ENCODE results near the gene APBA2. TPM values are rescaled to one million over a fixed set of nuclear protein-coding genes. Genes with fewer than 3 reads are reported as not detected.

The APBA2 gene
- total and polyA plus RNA-seq, 2 of the 4 experiments (the other 2 are of a cell fraction): 21.7 to 33.0 TPM

DNA sequence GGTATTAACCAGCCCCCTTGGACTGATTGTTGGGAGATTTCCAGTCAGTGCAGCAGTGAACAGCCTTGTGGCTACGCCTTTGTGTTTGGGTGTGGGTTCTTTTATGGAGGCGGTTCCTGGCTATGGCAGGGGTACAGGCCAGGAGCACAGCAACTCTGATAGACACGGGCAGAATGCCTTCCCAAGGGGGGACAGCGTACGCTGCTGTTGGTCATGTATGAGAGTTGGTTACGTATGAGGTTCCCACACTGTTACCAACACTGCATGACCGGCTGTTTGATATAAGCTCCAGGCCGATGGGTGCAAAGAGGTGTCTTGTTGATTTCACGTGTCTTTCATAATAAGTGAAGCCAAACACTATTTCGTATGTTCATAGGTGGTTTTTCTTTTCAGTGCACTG lies 196.0 kb downstream of the APBA2 start:
- in situ Hi-C loops (cut with MboI; ENCODE audit: low sequenced_read_pairs) (no loop called here), dilution Hi-C loops (cut with HindIII; ENCODE audit: low sequenced_read_pairs, unreplicated experiment) (no loop called here), intact Hi-C loops (cut with micrococcal nuclease) (loop anchor here (10.0 kb wide), 2 partner anchors 67 to 97 kb away; no protein-coding TSS in a partner anchor)
- Histone ChIP-seq H3K4ac (ENCODE audit: low read depth, low read length) (no peak overlapping the region), H2AFZ (replicated peaks; ENCODE audit: low read length, poor library complexity) (no peak overlapping the region), H2AK9ac (replicated peaks; ENCODE audit: low read depth, low read length, poor library complexity) (peak overlapping the region; percentile 23), H3K14ac (replicated peaks; ENCODE audit: low read depth, low read length) (no peak overlapping the region), H2BK5ac (ENCODE audit: low read depth, low read length, poor library complexity, severe bottlenecking) (no peak overlapping the region), H3K79me1 (ENCODE audit: low read depth in 1 of 2, low read length in 2 of 2) (no peaks in the 10 kb centered on the region), H3K36me3 (ENCODE audit: control insufficient read depth, insufficient read depth, low read length) (no peaks in the 10 kb centered on the region; the same call in 1 of the 2 replicates), H2BK120ac (ENCODE audit: low read depth, low read length) (no peak overlapping the region), H3K9me1 (ENCODE audit: insufficient read depth, low read length) (peaks cover 4% of the 10 kb centered on the region; the same call in 1 of the 2 replicates), H3K4me3 (ENCODE audit: insufficient read depth, low read depth, low read length) (no peak overlapping the region), H4K91ac (ENCODE audit: insufficient read depth, low read depth, low read length) (no peak overlapping the region), H3K9me3 (ENCODE audit: control insufficient read depth, insufficient read depth, low read length) (no peaks in the 10 kb centered on the region), H3K18ac (ENCODE audit: low read depth, low read length) (no peak overlapping the region), H3K56ac (ENCODE audit: extremely low read depth, insufficient read depth, low read length) (no peak overlapping the region), H3K9ac (ENCODE audit: low read depth, low read length) (no peak overlapping the region), H4K5ac (ENCODE audit: low read depth, low read length) (no peak overlapping the region), H4K20me1 (ENCODE audit: insufficient read depth, low read length) (no peaks in the 10 kb centered on the region), H3K27ac (ENCODE audit: insufficient read depth, low read length) (no peak overlapping the region), H3K4me2 (ENCODE audit: low read depth, low read length) (no peak overlapping the region), H4K8ac (ENCODE audit: low read depth in 2 of 2, low read length in 2 of 2) (no peak overlapping the region), H3K23ac (ENCODE audit: low read depth, low read length) (no peak overlapping the region), H2BK20ac (ENCODE audit: low read depth, low read length) (no peak overlapping the region), H3K27me3 (ENCODE audit: control insufficient read depth, insufficient read depth, low read length) (no peaks in the 10 kb centered on the region), H3K4me1 (ENCODE audit: control insufficient read depth, insufficient read depth, low read length) (no peaks in the 10 kb centered on the region), H2AK5ac (ENCODE audit: low read depth, low read length) (no peak overlapping the region), H2BK15ac (ENCODE audit: low read depth, low read length) (no peak overlapping the region)
- WGBS, 2 experiments (ENCODE audit: extremely low coverage in 2 of 2, insufficient read length in 1 of 2): no CpG with 5 or more reads among the region's 10 CpGs
- no peak for ATAC-seq (ENCODE audit: low read depth)
- ChIA-PET CTCF (interaction anchor here (1.3 to 1.9 kb wide), 3 partner anchors 9 to 22 kb away, joined by 3 to 4 read pairs (median 3); no protein-coding TSS in a partner anchor), POLR2A (ENCODE audit: unreplicated experiment) (no interaction called here)
- TF ChIP-seq RFX5 (IDR thresholded peaks at IDR 0.05; ENCODE audit: low read depth, low read length): no peak
- TF ChIP-seq BHLHE40 (IDR thresholded peaks at IDR 0.05; ENCODE audit: low read depth, low read length): no peak
- TF ChIP-seq MAZ (IDR thresholded peaks at IDR 0.05; ENCODE audit: borderline replicate concordance, low read depth, low read length): no peak
- TF ChIP-seq NFE2L2 (IDR thresholded peaks at IDR 0.05; ENCODE audit: low read depth, low read length): no peak
- TF ChIP-seq CHD1 (IDR thresholded peaks at IDR 0.05; ENCODE audit: low read depth, low read length): no peak
- TF ChIP-seq, protein P1, sequence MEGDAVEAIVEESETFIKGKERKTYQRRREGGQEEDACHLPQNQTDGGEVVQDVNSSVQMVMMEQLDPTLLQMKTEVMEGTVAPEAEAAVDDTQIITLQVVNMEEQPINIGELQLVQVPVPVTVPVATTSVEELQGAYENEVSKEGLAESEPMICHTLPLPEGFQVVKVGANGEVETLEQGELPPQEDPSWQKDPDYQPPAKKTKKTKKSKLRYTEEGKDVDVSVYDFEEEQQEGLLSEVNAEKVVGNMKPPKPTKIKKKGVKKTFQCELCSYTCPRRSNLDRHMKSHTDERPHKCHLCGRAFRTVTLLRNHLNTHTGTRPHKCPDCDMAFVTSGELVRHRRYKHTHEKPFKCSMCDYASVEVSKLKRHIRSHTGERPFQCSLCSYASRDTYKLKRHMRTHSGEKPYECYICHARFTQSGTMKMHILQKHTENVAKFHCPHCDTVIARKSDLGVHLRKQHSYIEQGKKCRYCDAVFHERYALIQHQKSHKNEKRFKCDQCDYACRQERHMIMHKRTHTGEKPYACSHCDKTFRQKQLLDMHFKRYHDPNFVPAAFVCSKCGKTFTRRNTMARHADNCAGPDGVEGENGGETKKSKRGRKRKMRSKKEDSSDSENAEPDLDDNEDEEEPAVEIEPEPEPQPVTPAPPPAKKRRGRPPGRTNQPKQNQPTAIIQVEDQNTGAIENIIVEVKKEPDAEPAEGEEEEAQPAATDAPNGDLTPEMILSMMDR (conservative IDR thresholded peaks at IDR 0.05; ENCODE audit: low read depth, low read length): no peak
- TF ChIP-seq POLR2A (IDR thresholded peaks at IDR 0.05; ENCODE audit: low read depth, low read length): no peak
- no peak for TF ChIP-seq MXI1 (IDR thresholded peaks at IDR 0.05; ENCODE audit: borderline replicate concordance, low read depth, low read length)
- no peak for TF ChIP-seq FOS (IDR thresholded peaks at IDR 0.05; ENCODE audit: low read depth, low read length)
- no peak for TF ChIP-seq CEBPB (IDR thresholded peaks at IDR 0.05; ENCODE audit: low read depth, low read length)
- TF ChIP-seq, protein P2, sequence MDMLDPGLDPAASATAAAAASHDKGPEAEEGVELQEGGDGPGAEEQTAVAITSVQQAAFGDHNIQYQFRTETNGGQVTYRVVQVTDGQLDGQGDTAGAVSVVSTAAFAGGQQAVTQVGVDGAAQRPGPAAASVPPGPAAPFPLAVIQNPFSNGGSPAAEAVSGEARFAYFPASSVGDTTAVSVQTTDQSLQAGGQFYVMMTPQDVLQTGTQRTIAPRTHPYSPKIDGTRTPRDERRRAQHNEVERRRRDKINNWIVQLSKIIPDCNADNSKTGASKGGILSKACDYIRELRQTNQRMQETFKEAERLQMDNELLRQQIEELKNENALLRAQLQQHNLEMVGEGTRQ (IDR thresholded peaks at IDR 0.05; ENCODE audit: low read depth, low read length): no peak
- TF ChIP-seq RAD21 (IDR thresholded peaks at IDR 0.05; ENCODE audit: low read length): no peak
- TF ChIP-seq MAFK (IDR thresholded peaks at IDR 0.05; ENCODE audit: low read depth, low read length): no peak
- TF ChIP-seq RCOR1 (IDR thresholded peaks at IDR 0.05; ENCODE audit: insufficient replicate concordance, low read length): no peak
- no peak for TF ChIP-seq SMC3 (IDR thresholded peaks at IDR 0.05; ENCODE audit: low read depth, low read length)
- TF ChIP-seq, protein P3, sequence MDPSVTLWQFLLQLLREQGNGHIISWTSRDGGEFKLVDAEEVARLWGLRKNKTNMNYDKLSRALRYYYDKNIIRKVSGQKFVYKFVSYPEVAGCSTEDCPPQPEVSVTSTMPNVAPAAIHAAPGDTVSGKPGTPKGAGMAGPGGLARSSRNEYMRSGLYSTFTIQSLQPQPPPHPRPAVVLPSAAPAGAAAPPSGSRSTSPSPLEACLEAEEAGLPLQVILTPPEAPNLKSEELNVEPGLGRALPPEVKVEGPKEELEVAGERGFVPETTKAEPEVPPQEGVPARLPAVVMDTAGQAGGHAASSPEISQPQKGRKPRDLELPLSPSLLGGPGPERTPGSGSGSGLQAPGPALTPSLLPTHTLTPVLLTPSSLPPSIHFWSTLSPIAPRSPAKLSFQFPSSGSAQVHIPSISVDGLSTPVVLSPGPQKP (IDR thresholded peaks at IDR 0.05; ENCODE audit: borderline replicate concordance, low read depth, low read length): no peak
- no TSS peak for BruUV-seq (replicated peaks)
- no peak for DNase-seq
